GM19468 (cell line): ENCODE data around the gene ELOA2.
A peak's percentile ranks its signal among the peaks of the same experiment; 100 is the strongest.
"Not testable (repeated sequence)": the region's sequence is repeated elsewhere in the genome, so short reads cannot be mapped to it uniquely, and the experiment has no call there.

Experiments
- ATAC-seq: cut with Tn5 transposase; IDR thresholded peaks from one replicate; pipeline ENCODE4 v1.9.1; 2021; ENCODE audit warnings: mild to moderate bottlenecking, moderate library complexity, moderate number of reproducible peaks; ENCODE audit not compliant: unreplicated experiment; ENCODE audit errors: extremely low read depth

The ELOA2 gene

DNA sequence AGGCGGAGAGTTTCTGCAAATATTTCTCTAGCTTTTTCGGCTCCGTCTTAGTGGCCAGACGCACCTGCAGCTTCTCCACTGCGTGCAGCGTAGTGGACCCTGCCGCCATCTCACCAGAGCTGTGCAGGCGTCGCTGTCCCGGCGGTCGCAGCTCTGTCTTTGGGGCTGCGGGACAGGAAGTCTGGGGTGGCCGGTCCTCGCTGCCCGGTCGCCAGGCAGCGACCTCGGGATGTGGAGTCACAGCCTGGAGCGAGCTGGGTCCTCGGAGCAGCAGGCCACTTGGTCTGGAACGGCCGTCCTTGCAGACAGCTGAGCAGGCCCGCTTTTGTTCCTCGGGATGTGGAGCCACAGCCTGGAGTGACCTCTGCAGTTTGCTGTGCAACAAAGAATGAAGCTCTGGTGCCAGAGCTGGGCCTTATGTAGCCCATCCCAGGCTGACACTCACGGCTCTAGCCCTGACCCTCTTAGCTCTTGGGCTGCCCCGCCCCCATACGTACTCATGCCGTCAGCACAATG, at the start of gene ELOA2:
Gene ELOA2, minus strand, starts transcription at position 466 of the 516 bp plus-strand sequence. Its CDS starts 357 bp downstream, at position 109.
- ATAC-seq: no peak

DNA sequence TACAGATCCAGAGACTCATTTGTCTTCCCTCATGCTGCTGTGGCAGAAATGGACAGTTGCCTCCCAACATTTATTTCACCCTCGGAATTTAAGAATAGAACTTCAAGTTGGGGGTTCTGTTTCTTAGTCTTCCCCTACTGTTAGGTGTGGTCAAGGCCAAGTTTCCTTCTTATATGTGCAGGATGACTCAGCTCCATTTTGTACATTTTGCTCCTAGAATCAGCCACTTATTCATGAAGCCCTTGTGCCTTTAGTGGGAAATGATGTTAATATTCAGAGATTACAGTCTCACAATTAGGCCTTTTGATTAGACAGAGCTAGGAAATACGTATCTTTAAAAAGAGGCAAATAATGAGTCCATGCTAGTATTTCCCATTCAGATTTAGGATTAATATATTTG, 46.2 kb upstream of the ELOA2 start:
- no peak for ATAC-seq

DNA sequence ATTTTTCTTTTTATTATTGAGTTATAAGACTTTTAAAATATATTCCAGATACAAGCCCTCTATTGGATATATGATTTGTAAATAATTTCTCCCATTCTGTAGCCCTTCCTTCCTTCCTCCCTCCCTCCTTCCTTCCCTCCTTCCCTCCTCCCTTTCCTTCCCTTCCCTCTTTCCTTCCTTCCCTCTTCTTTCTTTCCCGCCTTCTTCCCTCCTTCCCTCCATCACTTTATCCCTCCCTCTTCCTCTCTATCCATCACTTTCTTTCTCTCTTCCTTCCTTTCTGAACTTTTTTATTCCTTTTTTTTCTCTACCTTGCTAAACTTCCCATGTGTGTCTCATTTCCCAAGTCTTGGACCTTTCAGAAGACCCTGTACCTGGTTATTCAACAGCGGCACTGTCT, 45.5 kb upstream of the ELOA2 start:
- ATAC-seq: no peak

DNA sequence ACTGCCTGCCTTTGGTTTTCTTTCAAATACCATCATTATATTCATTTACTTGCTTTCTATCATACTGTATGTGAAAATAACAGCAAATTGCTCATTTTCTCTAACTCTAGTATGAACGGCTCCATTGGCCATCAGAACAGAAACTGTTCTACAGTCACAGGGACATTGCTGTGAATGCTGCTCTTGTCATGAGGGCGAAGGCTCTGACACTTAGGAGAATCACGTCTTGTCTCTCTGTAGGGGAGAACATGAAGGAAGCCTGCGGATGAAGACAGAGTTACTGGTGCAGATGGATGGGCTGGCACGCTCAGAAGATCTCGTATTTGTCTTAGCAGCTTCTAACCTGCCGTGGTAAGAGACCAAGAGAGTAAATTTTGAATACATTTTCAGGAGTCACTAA, 41.7 kb upstream of the ELOA2 start:
- no peak for ATAC-seq

GRCh38 chr18:47075098-47075883, 39.9 kb upstream of the ELOA2 start:
- ATAC-seq: no peak

- ATAC-seq: no peak
Measured at GRCh38 chr18:47067648-47068047, 32.2 kb upstream of the ELOA2 start.

GRCh38 chr18:47063096-47063495, 27.7 kb upstream of the ELOA2 start:
- no peak for ATAC-seq

DNA sequence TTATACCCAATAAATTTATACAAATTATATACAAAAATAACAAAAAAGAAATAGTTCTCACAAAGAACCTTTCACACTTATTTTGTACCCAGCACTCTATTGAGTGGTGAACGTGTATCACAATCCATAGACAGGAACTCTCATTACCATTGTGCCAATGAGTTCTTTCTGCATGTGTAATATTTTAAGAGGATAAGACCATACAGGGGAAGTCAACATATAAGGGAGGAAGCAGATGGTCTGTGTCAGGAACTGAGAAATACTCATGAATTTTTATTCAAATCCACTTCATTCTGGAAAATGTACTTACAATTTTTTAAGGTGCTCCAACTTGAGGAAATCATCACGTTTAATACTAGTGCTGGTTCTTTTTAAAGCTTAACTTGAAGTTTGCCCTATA, 27.1 kb upstream of the ELOA2 start:
- ATAC-seq: no peak

GRCh38 chr18:47054369-47054768, 18.9 kb upstream of the ELOA2 start:
- ATAC-seq: no peak

GRCh38 chr18:47050468-47050867, 15.0 kb upstream of the ELOA2 start:
- ATAC-seq: no peak

- no peak for ATAC-seq
Measured at GRCh38 chr18:47040982-47041381, 5.6 kb upstream of the ELOA2 start.

GRCh38 chr18:47036927-47037578, 1.6 kb upstream of the ELOA2 start:
- peak; percentile 19 for ATAC-seq

GRCh38 chr18:47036298-47036874, 965 bp upstream of the ELOA2 start:
- ATAC-seq: no peak

GRCh38 chr18:47034591-47034990, 830 bp downstream of the ELOA2 start:
- not testable (repeated sequence) for ATAC-seq

DNA sequence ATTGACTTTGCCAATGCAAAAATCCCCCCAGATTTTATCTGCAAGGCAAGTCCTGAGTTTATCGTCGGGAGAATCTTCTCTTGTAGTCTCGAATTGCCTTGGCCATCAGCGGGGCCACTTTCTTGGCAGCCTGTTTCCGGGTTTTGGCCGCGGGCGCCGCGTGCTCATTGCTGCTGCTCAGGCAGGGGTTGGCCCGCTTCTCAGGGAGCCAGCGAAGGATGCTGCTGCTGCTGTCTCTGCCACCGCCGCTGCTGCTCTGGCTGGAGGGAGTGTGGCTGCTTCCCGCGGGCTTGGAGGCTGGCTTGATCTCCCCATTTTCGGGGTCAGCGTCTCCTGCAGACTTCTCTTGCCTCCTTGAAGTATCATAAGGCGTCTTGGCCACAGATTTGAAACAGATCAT, 2.5 kb downstream of the ELOA2 start:
- no peak for ATAC-seq

DNA sequence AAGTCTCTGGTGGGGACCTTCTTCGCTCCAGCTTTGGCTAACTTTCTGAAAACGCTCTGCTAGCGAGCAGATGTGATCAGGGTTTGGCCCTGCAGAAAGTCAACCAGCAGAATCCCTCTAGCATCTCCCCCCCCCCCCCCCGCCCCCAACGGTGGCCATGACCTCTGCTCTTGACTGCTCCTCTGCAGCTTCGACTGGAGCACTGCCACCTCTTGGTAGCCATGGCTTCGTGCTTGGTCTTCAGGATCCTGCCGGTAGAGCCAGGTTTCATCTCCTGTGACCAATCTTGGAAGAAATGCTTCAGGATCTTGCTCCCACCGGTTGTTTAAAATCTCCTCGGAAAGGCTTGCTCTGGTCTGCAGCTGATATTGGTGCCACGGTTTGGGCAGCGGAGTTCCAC, 4.5 kb downstream of the ELOA2 start:
- not testable (repeated sequence) for ATAC-seq

DNA sequence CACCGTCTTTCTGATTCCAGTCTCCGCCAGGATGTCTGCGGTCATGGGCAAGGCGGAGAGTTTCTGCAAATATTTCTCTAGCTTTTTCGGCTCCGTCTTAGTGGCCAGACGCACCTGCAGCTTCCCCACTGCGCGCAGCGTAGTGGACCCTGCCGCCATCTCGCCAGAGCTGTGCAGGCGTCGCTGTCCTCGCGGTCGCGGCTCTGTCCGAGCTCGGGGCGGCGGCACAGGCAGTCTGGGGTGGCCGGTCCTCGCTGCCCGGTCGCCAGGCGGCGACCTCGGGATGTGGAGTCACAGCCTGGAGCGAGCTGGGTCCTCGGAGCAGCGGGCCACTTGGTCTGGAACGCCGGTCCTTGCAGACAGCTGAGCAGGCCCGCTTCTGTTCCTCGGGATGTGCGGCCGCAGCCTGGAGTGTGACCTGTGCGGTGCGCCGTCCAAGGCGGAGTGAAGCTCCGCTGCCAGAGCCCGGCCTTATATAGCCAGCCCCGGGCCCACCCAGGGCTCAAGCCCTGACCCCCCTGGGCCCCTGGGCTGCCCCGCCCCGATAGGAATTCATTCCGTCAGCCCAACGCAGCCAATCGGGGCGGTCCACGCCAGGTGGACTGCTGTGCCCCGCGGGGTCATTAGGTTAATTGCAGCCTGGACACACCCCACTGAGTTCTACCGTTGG, 5.6 kb downstream of the ELOA2 start:
- not testable (repeated sequence) for ATAC-seq

DNA sequence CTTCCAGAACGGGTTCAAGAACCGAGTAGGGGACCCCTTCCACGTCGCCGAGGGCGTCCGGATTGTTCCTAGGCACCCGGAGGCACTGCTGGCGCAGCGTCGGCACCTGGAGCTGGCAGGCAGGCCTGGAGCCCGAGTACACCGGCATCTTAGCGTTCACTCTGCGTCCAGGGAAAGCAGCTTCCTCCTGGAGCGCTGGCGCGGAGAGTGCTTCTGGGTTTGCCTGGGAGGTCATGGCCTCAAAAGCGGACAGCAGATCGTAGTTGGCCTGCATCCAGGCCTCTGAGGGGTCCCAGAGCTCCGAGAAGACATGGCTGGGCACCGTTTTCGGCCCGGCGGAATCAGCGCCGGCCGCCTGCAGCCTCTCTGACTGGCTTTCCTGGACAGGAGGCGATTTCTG, 6.7 kb downstream of the ELOA2 start:
- ATAC-seq: not testable (repeated sequence)

GRCh38 chr18:47025557-47026174, 9.8 kb downstream of the ELOA2 start:
- not testable (repeated sequence) for ATAC-seq
